Astrocyte of the cerebellum (primary cell): Measurements from ENCODE around the gene SLC6A18.

Experiments
- DNase-seq: peaks from one replicate; pipeline ENCODE4 v3.0.0-alpha.2; 2011; ENCODE audit warnings: low read depth
- H3K4me3 ChIP-seq: 2 replicates; pipeline ENCODE4 v1.5.1; 2011; ENCODE audit warnings: mild to moderate bottlenecking, low read depth, low read length, moderate library complexity
- CTCF ChIP-seq: IDR thresholded peaks from 2 replicates; pipeline ENCODE4 v1.5.1; 2012; ENCODE audit warnings: low read length, low read depth, moderate library complexity, mild to moderate bottlenecking; ENCODE audit errors: missing control alignments
- in situ Hi-C: cut with HindIII; loops from 2 replicates; pipeline ENCODE4 v1.10.0; 2017; ENCODE audit warnings: low sequenced_read_pairs

Gene SLC6A18

GRCh38 chr5:1180096-1180495 lies 45.1 kb upstream of the SLC6A18 start:
- no peak for TF ChIP-seq CTCF
- no peak for DNase-seq
- no peak overlapping the region for H3K4me3 ChIP-seq
- in situ Hi-C loops: no loop called here

DNA sequence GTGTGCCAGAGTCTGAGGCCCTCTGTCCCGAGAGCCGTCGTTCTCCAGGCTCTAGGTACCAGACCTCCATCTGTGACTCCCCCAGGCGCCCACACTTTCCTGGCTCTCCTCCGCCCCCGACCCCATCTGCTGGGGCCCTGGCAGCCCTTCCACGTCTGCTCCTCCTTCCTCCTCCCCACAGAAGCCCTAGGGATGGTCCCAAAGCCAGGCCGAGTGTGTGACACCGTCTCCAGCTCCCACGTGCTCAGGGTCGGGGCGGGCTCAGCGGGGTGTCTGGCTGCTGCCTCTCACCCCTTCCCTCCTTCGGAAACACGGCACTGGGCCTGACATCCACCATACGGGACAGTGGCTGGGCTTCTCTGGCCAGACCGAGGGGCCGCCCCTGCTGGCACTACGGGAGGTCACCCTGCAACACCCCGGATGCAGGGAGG lies 44.3 kb upstream of the SLC6A18 start:
- H3K4me3 ChIP-seq: no peak overlapping the region
- in situ Hi-C loops: no loop called here
- TF ChIP-seq CTCF: no peak
- DNase-seq: no peak

DNA sequence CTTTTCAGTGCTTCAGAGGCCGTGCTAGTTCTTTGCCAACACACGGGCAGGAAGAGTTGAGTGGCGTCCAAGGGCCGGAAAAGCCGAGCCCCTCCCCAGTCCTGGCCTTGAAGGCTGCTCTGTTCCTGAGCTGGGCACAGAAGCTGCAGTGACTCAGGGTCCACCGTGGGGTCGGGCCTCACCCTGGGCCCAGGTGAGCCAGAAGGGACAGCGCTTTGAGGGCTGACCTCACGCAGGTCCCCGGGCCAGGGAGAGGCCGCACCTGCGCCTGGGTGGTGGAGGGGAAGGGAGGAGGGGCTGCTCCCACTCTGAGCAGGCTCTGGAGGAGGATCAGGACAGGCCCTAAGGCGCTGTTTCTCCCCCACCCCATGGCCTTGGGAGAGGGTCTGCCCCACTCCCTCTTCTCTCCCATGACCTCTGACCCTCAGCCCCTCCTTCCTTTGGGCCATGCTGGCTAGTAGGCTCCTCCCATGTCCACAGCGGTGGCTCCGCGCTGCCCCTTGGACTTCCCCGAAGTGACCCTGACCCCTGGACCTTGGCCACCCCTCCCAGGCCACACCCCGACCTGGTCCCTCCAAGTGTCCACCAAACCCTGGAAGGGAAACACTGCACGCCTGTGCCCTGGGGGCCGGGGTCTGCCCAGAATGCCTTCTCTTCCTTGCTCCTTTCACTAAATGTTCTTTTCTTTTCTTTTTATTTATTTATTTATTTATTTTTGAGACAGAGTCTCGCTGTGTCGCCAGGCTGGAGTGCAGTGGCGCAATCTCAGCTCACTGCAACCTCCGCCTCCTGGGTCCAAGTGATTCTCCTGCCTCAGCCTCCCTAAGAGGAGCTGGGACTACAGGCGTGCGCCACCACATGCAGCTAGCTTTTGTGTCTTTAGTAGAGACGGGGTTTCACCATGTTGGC lies 43.5 kb upstream of the SLC6A18 start:
- in situ Hi-C loops: no loop called here
- TF ChIP-seq CTCF: no peak
- no peak overlapping the region for H3K4me3 ChIP-seq
- DNase-seq: no peak

DNA sequence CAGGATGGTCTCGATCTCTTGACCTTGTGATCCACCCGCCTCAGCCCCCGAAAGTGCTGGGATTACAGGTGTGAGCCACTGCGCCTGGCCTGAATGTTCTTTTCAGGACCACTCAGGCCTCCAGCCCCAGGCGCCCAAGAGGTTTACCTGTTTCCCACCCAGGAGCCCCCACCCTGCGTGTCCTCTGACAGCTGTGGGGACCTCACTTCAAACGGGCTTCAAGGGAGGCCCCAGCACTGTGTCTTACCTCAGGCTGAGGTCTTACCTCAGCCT lies 42.9 kb upstream of the SLC6A18 start:
- TF ChIP-seq CTCF: no peak
- DNase-seq: no peak
- in situ Hi-C loops: no loop called here
- no peak overlapping the region for H3K4me3 ChIP-seq

DNA sequence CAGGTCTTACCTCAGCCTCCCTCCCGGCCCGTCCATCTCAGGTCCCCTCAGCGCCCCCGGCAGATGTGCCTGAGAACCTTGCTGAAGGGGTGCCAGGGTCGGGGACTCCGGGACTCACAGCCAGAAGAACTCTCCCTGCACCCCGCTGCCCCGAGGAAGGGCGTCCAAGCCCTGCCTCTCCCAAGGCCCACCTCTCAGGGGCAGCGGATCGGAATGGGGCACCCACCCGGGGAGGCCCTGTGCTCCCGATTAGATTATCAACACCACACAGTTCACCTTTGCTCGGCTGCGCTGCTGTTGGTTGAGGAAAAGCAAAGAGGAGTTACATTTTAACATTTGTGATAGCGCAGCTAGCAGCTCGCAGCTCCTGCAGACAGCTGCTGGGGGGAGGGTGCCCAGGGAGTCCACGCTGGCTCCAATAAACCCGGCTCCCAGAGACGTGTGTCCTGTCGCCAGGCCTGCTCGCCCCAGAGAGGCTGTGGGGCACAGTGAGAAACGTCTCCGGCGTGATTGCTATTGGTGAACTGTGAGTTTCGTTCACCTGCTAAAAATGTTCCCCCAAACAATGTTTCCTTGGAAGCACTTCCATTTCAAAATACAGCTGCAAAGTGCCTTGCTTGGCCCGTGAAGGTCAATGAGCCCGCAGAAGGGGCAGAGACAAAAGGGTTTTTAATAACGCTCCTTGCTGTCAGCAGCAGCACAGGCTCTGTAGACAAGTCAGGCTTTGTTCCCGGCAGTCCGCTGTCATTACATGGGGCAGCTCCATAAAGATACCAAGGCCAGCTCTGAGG lies 42.4 kb upstream of the SLC6A18 start:
- no peak overlapping the region for H3K4me3 ChIP-seq
- no peak for DNase-seq
- in situ Hi-C loops: no loop called here

More for the DNA sequence above, 42.4 kb upstream of the SLC6A18 start:
- TF ChIP-seq CTCF: no peak
